GM13976 (cell line): ENCODE measurements around the gene CCDC70.
A peak's percentile ranks its signal among the peaks of the same experiment; 100 is the strongest.

ENCODE experiments used
- DNase-seq: peaks from one replicate; pipeline ENCODE4 v3.0.0; 2012; ENCODE audit warnings: low spot score
- CTCF ChIP-seq: IDR thresholded peaks from 2 replicates; pipeline ENCODE4 v1.5.1; 2012; ENCODE audit warnings: borderline replicate concordance, mild to moderate bottlenecking; ENCODE audit not compliant: insufficient read depth; ENCODE audit errors: extremely low read depth, missing control alignments, control extremely low read depth
- in situ Hi-C: fragments of 300-500 bp; cut with MboI; formaldehyde crosslinking; loops from one replicate; pipeline ENCODE4 v1.12.0; 2022; ENCODE audit warnings: low sequenced_read_pairs, mixed read lengths, inconsistent platforms; ENCODE audit not compliant: unreplicated experiment

CCDC70 gene

DNA sequence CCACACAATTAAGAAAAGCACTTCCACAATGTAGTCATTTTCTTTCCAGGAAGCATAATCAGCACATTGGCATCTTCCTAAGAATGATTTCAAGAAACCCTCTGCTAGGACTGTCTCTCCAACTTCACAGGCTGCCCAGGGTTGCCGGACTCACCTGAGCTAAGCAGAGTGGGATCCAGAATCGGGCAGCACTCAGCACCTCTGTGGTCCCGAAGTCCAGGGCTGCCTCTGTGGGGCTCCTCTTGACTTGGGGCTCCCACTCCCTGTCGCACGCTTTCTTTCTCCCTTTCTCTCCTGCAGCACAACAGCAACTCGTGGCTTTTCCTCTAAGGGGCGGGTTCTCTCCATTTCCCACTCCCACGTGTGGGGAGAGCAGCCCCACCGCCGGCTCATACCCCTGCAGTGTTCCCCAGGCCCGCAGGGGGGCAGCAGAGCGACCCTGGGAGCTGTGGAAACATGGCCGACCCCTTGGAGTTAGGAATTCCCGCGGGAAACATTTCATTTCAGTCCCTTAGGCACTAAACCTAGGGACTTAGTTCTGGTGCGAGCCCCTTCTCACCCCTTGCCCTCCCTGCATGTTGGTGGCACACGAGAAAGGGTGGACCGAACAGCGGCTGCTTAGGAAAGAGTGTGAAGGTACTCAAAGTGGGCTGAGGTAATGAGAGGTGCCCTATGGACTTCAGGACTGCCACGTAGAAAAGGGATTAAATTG, 16.8 kb upstream of the CCDC70 start, which contains the start of gene TMEM272:
TMEM272 (minus strand) TSS at position 316 of the 712 bp plus-strand sequence. CDS start 6,647 bp downstream, outside the sequence.
- DNase-seq: peak; percentile 77
- TF ChIP-seq CTCF: peak; percentile 78
- in situ Hi-C loops: no loop called here

DNA sequence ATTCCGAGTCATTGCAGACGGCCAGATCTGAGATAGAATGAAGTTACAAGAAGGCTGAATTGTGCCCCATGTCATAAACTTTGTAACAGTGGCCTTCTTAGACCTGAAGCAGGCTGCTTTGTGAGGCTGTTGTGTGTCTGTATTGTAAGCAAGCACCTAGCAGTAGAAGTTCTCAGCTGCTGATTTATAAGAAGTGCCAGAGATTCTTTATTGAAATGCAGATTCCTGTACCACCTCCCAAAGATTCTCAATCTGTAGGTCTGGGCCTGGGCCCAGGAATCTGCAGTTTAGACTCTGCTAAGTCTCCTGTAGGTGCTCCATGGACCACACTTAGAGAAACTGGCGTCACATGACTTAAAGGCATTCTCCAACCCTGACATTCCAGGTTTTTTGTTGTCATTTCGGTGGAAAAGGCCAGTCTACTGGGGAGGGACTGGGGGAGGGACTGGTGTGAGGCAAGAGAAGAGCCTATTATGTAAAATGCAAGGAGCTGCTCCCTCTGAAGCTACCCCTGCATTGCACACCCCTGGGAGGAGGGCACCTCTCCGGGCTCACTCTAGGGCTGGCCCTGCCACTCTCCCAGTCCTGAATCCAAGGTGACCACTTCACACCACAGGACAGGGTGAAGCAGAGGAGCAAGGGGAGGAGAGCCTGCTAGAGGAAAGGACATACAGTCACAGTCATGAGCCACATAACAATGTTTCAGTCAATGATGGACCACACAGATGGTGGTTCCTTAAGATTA, 16.0 kb upstream of the CCDC70 start:
- DNase-seq: no peak
- no peak for TF ChIP-seq CTCF
- in situ Hi-C loops: no loop called here

DNA sequence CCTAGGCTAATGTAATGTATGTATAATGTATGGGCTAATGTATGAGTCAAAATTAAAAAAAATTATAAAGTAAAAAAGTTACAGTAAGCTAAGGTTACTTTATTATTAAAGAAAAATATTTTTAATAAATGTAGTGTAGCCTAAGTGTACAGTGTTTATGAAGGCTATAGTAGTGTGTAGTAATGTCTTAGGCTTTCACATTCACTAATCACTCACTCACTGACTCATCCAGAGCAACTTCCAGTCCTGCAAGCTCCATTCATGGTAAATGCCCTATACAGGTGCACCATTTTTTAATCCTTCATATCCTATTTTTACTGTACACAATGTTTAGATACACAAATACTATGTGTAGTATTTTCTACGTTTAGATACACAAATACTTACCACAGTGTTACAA, 15.0 kb upstream of the CCDC70 start:
- TF ChIP-seq CTCF: no peak
- in situ Hi-C loops: no loop called here
- DNase-seq: no peak

- DNase-seq: no peak
- no peak for TF ChIP-seq CTCF
- in situ Hi-C loops: no loop called here
These were observed 13.1 kb upstream of the CCDC70 start for GRCh38 chr13:51848674-51849073.

DNA sequence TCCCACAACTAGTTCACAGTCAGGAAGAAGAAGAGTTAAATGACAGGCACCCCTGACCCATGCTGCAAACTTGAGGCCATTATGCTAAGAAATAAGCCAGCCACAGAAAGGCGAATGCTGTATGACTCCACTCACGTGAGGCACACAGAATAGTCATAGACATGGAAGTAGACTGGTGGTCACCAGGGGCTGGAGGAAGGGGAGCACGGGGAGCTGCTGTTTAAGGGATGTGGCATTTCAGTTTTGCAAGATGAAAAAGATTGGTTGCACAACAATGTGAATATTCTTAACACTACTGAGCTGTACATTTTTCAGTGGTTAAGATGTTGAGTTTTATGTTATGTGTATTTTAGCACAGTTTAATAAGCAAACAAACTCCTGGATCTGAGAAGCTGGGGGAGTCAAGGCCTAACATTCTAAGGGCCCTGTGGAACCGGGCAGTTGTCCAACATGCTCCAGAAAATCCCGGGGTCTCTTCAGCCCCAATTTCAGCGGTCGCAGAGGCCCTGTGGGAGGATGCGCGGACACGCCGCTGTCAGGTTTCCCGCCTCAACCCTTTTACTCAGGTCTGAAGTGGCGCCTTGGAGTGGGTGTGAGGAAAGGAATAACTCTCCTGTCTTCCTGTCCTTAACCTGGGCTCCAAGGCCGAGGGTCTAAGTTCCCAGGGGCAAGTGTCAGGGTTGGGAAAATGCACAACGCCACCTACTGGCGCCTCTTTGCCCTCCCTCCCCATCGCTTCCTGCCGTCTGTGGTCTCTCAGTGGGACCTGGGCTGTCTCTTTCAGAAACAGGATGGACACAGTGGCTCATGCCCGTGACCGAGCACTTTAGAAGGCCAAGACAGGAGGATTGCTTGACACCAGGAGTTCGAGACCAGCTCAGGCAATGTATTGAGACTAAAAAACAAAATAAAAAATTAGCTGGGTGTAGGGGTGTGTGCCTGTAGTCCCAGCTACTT, 12.3 kb upstream of the CCDC70 start:
- in situ Hi-C loops: no loop called here
- DNase-seq: peak; percentile 76
- peak; percentile 54 for TF ChIP-seq CTCF
